DMS79 (cell line): Measurements from ENCODE around the gene SNRPN.
"Not testable (repeated sequence)": the region's sequence is repeated elsewhere in the genome, so short reads cannot be mapped to it uniquely, and the experiment has no call there.

Source experiments
- DNase-seq: peaks from one replicate; lab custom pipeline; 2025; lab: John Stamatoyannopoulos, UW

SNRPN gene

GRCh38 chr15:24971052-24971451 is 16.3 kb downstream of the SNRPN start:
- no peak for DNase-seq

GRCh38 chr15:24971772-24972171 is 17.0 kb downstream of the SNRPN start:
- no peak for DNase-seq

GRCh38 chr15:24972707-24973106 is 17.9 kb downstream of the SNRPN start:
- DNase-seq = not testable (repeated sequence)

DNA sequence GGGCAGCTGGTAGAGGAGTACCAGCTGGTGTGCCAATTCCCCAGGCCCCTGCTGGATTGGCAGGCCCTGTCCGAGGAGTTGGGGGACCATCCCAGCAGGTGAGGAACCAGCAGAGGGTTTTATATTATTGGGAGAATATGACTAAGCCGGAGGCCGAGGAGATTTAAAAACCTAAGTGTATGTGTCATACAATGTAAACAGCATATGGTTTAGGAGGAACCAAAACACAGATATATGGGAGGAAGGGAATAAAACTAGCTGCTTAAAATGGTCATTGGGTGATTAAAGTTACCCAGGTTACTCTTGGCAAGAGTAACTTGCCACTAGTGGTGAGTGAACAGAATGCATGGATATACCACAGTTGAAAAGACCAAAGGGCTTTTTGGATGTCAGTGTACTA is 22.1 kb downstream of the SNRPN start:
- DNase-seq = no peak

DNA sequence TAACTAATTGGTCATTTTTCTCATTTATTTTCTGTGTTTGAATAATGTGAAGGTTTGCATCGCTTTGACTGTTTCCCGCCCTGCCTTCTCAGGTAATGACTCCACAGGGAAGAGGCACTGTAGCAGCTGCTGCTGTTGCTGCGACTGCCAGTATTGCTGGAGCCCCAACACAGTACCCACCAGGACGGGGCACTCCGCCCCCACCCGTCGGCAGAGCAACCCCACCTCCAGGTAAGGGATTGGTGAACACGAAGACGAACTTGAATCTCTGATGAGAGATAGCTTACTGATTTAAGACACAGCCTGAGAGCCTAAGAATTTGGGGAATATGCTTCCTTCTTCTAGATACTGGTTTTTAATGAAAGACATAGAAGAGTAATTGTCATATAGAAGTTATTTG is 22.9 kb downstream of the SNRPN start:
- no peak for DNase-seq

DNA sequence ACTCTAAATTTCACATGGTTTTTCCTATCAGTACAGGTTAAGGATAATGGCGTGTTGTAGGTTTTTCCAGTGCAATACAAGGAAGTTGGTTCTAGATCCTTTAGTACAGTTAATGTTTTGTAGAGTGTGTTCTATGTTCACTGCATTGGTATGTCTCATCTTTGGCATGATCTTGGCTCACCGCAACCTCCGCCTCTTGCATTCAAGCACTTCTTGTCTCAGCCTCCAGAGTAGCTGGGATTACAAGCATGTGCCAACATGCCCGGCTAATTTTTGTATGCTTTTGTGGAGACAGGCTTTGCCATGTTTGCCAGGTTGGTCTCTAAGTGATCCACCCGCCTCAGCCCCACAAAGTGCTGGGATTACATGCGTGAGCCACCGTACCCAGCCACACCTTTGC is 30.4 kb downstream of the SNRPN start:
- DNase-seq = no peak

GRCh38 chr15:24986653-24987052 is 31.9 kb downstream of the SNRPN start:
- DNase-seq = no peak

DNA sequence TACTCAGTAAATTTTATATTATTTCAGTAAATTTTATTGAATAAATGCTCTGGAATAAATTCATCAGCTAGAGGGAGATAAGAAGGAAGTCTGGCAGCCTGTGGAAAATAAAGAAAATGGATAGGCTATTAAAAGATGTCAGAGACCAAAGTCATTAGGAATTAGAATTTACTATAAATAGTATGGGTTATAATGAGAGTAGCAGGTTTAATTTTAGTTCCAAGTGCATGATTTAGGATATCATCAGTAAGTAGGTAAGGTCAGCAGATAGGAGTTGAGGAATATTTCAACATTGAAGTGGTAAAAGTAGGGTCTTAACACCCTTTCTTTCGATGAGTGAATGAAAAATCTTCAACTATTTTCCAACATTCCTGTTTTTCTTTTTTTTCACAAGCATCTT is 64.6 kb downstream of the SNRPN start:
- no peak for DNase-seq

DNA sequence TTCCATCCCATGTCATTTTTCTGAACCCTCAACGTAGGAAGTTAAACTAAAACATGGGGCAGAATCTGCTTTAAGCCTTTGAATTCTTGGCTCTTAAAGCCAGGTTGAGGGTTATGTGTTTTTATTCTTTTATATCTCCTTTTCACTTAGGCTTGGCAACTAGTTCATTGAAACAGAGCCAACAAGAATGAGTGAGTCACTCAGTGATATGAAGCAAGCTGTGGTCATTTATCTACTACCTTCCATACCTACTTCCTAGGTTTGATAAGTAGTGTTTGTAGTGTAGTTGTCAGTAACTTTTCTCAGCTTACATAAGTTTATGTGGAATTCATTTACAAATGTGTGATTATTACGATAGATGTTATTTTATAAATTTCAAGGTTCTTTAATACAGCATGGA is 67.4 kb downstream of the SNRPN start:
- DNase-seq = no peak
